KMS-11 (cell line): ENCODE measurements around the gene CCDC38.

Experiments used
- H2AFZ ChIP-seq: fragments of 200-600 bp; sonication (generic); 2 replicates; pipeline ENCODE4 v1.6.1; 2016; ENCODE audit warnings: antibody characterized with exemption, mixed run types, low read depth
- H3K27ac ChIP-seq: fragments of 200-600 bp; sonication (generic); 2 replicates; pipeline ENCODE4 v1.6.1; 2016; ENCODE audit warnings: mild to moderate bottlenecking, mixed run types
- H3K27me3 ChIP-seq: fragments of 200-600 bp; sonication (generic); 2 replicates; pipeline ENCODE4 v1.6.1; 2017; ENCODE audit warnings: mild to moderate bottlenecking, low read depth, mixed run types, moderate library complexity; ENCODE audit not compliant: insufficient read depth
- H3K36me3 ChIP-seq: fragments of 200-600 bp; sonication (generic); 2 replicates; pipeline ENCODE4 v1.6.1; 2017; ENCODE audit warnings: mild to moderate bottlenecking, mixed run types; ENCODE audit not compliant: insufficient read depth
- H3K4me1 ChIP-seq: fragments of 200-600 bp; sonication (generic); 2 replicates; pipeline ENCODE4 v1.6.1; 2016; ENCODE audit warnings: mild to moderate bottlenecking, low read depth, mixed run types; ENCODE audit not compliant: poor library complexity, severe bottlenecking
- H3K4me2 ChIP-seq: fragments of 200-600 bp; sonication (generic); 2 replicates; pipeline ENCODE4 v1.7.0; 2016; ENCODE audit warnings: mild to moderate bottlenecking, mixed run types
- H3K4me3 ChIP-seq: fragments of 200-600 bp; sonication (generic); IDR thresholded peaks from 2 replicates; pipeline ENCODE4 v1.6.1; 2017; ENCODE audit warnings: low read depth, low read length, mixed read lengths; ENCODE audit not compliant: insufficient read depth
- H3K79me2 ChIP-seq: fragments of 200-600 bp; sonication (generic); 2 replicates; pipeline ENCODE4 v1.6.1; 2016; ENCODE audit warnings: low read depth, mixed run types; ENCODE audit not compliant: insufficient read depth
- H3K9ac ChIP-seq: fragments of 200-600 bp; sonication (generic); 2 replicates; pipeline ENCODE4 v1.6.1; 2016; ENCODE audit warnings: mild to moderate bottlenecking, mixed run types
- H4K20me1 ChIP-seq: fragments of 200-600 bp; sonication (generic); 2 replicates; pipeline ENCODE4 v1.6.1; 2016; ENCODE audit warnings: mild to moderate bottlenecking, mixed run types; ENCODE audit not compliant: insufficient read depth
- TF ChIP-seq, protein P1 (sequence below): fragments of 200-600 bp; sonication (generic); conservative IDR thresholded peaks from 2 replicates; pipeline ENCODE4 v1.6.1; 2017; ENCODE audit warnings: low read depth, mild to moderate bottlenecking, antibody characterized with exemption, low read length, moderate library complexity, mixed read lengths

The CCDC38 gene

DNA sequence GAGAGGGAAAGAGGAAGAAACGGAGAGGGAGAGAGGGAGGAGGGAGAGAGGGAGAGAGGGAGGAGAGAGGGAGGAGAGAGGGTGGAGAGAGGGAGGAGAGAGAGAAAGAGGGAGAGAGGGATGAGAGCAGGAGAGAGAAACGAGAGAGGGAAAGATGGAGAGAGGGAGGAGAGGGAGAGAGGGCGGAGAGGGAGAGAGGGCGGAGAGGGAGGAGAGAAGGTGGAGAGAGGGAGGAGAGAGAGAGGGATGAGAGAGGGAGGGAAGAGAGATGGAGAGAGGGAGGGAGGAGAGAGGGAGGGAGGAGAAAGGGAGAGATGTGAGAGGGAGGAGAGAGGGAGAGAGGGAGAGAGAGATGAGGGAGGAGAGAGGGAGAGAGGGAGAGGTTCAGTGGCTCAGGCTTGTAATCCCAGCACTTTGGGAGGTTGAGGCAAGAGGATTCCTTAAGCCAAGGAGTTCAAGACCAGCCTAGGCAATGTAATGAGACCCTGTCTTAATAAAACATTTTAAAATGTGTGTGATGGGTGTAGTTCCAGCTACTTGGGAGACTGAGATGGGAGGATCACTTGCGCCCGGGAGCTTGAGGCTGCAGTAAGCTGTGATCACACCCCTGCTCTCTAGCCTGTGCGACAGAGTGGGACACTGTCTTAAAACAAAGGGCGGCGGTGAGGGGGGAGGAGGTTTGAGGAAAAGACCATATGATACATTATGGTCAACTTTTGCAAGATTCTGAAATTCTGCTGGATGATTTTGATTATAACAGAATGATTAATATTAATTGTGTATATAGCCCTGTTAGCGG lies 105.0 kb downstream of the CCDC38 start:
- no peaks in the 10 kb centered on the region for H3K27me3 ChIP-seq
- H3K79me2 ChIP-seq = no peaks in the 10 kb centered on the region
- TF ChIP-seq, protein P1, sequence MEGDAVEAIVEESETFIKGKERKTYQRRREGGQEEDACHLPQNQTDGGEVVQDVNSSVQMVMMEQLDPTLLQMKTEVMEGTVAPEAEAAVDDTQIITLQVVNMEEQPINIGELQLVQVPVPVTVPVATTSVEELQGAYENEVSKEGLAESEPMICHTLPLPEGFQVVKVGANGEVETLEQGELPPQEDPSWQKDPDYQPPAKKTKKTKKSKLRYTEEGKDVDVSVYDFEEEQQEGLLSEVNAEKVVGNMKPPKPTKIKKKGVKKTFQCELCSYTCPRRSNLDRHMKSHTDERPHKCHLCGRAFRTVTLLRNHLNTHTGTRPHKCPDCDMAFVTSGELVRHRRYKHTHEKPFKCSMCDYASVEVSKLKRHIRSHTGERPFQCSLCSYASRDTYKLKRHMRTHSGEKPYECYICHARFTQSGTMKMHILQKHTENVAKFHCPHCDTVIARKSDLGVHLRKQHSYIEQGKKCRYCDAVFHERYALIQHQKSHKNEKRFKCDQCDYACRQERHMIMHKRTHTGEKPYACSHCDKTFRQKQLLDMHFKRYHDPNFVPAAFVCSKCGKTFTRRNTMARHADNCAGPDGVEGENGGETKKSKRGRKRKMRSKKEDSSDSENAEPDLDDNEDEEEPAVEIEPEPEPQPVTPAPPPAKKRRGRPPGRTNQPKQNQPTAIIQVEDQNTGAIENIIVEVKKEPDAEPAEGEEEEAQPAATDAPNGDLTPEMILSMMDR = no peak
- H3K4me1 ChIP-seq = no peaks in the 10 kb centered on the region
- H3K4me2 ChIP-seq = no peak overlapping the region
- H2AFZ ChIP-seq = no peak overlapping the region
- no peaks in the 10 kb centered on the region for H4K20me1 ChIP-seq
- H3K27ac ChIP-seq = no peak overlapping the region
- no peak overlapping the region for H3K4me3 ChIP-seq
- no peak overlapping the region for H3K9ac ChIP-seq
- no peaks in the 10 kb centered on the region for H3K36me3 ChIP-seq

GRCh38 chr12:95836630-95837239 lies 105.7 kb downstream of the CCDC38 start:
- TF ChIP-seq, protein P1 = no peak
- H2AFZ ChIP-seq = no peak overlapping the region
- no peak overlapping the region for H3K4me2 ChIP-seq
- H3K27ac ChIP-seq = no peak overlapping the region
- no peaks in the 10 kb centered on the region for H4K20me1 ChIP-seq
- no peaks in the 10 kb centered on the region for H3K4me1 ChIP-seq
- no peaks in the 10 kb centered on the region for H3K27me3 ChIP-seq
- no peaks in the 10 kb centered on the region for H3K36me3 ChIP-seq
- no peak overlapping the region for H3K9ac ChIP-seq
- no peaks in the 10 kb centered on the region for H3K79me2 ChIP-seq
- H3K4me3 ChIP-seq = no peak overlapping the region

DNA sequence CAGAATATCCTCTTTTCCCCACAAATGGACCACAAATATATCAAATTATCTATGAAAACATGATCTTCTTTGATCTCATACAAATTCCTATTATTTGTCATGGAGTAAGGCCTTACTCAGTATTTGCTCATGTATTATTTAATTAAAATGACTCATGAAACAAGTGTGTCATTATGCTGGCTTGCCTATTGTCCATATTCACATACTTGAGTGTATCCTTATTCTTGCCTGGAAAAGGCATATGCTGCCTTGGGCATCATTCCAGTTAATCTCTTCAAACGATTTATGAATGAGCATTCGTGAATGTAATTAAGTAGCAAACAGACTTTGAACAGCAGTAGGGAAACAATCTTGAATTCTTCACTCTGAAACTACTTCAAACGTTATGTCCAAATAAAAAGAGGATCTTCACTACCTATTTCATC lies 106.2 kb downstream of the CCDC38 start:
- TF ChIP-seq, protein P1 = no peak
- no peaks in the 10 kb centered on the region for H3K27me3 ChIP-seq
- H3K4me2 ChIP-seq = no peak overlapping the region
- no peak overlapping the region for H3K9ac ChIP-seq
- no peaks in the 10 kb centered on the region for H3K79me2 ChIP-seq
- no peaks in the 10 kb centered on the region for H3K4me1 ChIP-seq
- H3K4me3 ChIP-seq = no peak overlapping the region
- H3K36me3 ChIP-seq = no peaks in the 10 kb centered on the region
- H3K27ac ChIP-seq = no peak overlapping the region
- H4K20me1 ChIP-seq = no peaks in the 10 kb centered on the region
- no peak overlapping the region for H2AFZ ChIP-seq

- Histone ChIP-seq H3K27ac (no peak overlapping the region), H3K36me3 (no peaks in the 10 kb centered on the region), H3K4me2 (no peak overlapping the region), H3K79me2 (no peaks in the 10 kb centered on the region), H3K27me3 (no peaks in the 10 kb centered on the region), H2AFZ (no peak overlapping the region), H3K4me1 (no peaks in the 10 kb centered on the region), H3K9ac (no peak overlapping the region), H4K20me1 (no peaks in the 10 kb centered on the region), H3K4me3 (no peak overlapping the region)
- TF ChIP-seq, protein P1 = no peak
Measured at GRCh38 chr12:95834572-95834971, 107.8 kb downstream of the CCDC38 start.
